Neural crest cell (in vitro differentiated cells): ENCODE data around the gene FRMD4A. TPM values are rescaled to one million over a fixed set of nuclear protein-coding genes. Genes with fewer than 3 reads are reported as not detected.
"Not testable (repeated sequence)": the region's sequence is repeated elsewhere in the genome, so short reads cannot be mapped to it uniquely, and the experiment has no call there.

Experiments
- DNase-seq: peaks from one replicate; pipeline ENCODE4 v3.0.0; 2021; ENCODE audit warnings: low read depth, mixed read lengths, low spot score
- H3K27ac Mint-ChIP-seq: one replicate; pipeline ENCODE4 v1.8.0; 2021; ENCODE audit warnings: mild to moderate bottlenecking, mixed read lengths; ENCODE audit not compliant: unreplicated experiment
- H3K27me3 Mint-ChIP-seq: 2 replicates; pipeline ENCODE4 v1.8.0; 2021; ENCODE audit warnings: low read depth, mild to moderate bottlenecking, mixed read lengths
- H3K36me3 Mint-ChIP-seq: 2 replicates; pipeline ENCODE4 v1.8.0; 2021; ENCODE audit warnings: low read depth, mild to moderate bottlenecking, mixed read lengths
- H3K4me1 Mint-ChIP-seq: 2 replicates; pipeline ENCODE4 v1.8.0; 2021; ENCODE audit warnings: mixed read lengths
- H3K4me3 Mint-ChIP-seq: one replicate; pipeline ENCODE4 v1.8.0; 2021; ENCODE audit warnings: mild to moderate bottlenecking, mixed read lengths
- H3K9me3 Mint-ChIP-seq: 2 replicates; pipeline ENCODE4 v1.8.0; 2021; ENCODE audit warnings: mixed read lengths
- CTCF ChIP-seq: fragments of 200-600 bp; sonication (generic); conservative IDR thresholded peaks from 2 replicates; pipeline ENCODE4 v1.5.0; 2021; ENCODE audit warnings: antibody characterized with exemption, mild to moderate bottlenecking
- total RNA-seq: library from RNA; stranded (reverse); gene quantifications from 2 replicates; pipeline ENCODE4 v1.2.1, GENCODE V29; 2021

The FRMD4A gene
- total RNA-seq, 1 donor from 2014 or later = 65.3 TPM

DNA sequence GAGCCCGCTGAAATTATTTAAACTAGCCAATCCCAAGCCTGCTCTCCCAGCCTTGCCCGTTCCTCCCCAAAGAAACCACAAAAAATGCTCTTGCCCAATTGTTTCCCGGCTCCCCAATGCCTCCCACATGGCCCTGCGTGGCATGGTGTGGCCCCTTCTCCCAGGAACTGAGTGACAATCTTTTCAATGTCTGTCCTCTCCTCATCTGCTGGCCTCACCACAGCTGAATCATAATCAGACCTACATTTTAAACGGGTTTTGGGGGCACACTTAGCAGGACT lies 542.5 kb downstream of the FRMD4A start:
- DNase-seq = no peak
- H3K4me3 Mint-ChIP-seq = no peak overlapping the region
- no peaks in the 10 kb centered on the region for H3K27me3 Mint-ChIP-seq
- TF ChIP-seq CTCF = no peak
- peaks cover 4% of the 10 kb centered on the region for H3K4me1 Mint-ChIP-seq
- H3K36me3 Mint-ChIP-seq = peaks cover 4% of the 10 kb centered on the region
- no peaks in the 10 kb centered on the region for H3K9me3 Mint-ChIP-seq
- H3K27ac Mint-ChIP-seq = peak overlapping the region; percentile 94

DNA sequence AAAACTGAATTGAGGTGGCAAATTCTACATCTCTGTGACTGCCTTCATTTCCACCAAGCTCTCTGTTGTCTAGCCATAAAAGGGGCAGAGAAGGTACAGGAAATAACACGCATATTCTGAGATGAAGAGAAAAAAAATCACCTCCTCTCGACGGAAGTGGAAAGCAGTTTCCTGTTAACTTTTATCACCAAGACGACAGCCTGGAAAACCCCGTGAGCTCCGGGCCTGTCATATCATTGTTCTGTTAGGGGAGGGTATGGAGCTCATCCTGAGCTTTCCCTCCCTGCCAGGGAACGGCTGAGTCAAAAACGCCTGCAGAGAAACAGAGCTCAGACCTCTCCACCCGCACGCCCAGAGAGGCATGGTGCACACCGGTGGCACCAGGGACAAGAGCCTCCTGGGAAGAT lies 543.7 kb downstream of the FRMD4A start:
- H3K4me3 Mint-ChIP-seq = no peak overlapping the region
- no peaks in the 10 kb centered on the region for H3K27me3 Mint-ChIP-seq
- peaks cover 4% of the 10 kb centered on the region for H3K4me1 Mint-ChIP-seq
- H3K9me3 Mint-ChIP-seq = no peaks in the 10 kb centered on the region
- H3K36me3 Mint-ChIP-seq = peaks cover 2% of the 10 kb centered on the region
- TF ChIP-seq CTCF = no peak
- no peak overlapping the region for H3K27ac Mint-ChIP-seq
- DNase-seq = no peak

DNA sequence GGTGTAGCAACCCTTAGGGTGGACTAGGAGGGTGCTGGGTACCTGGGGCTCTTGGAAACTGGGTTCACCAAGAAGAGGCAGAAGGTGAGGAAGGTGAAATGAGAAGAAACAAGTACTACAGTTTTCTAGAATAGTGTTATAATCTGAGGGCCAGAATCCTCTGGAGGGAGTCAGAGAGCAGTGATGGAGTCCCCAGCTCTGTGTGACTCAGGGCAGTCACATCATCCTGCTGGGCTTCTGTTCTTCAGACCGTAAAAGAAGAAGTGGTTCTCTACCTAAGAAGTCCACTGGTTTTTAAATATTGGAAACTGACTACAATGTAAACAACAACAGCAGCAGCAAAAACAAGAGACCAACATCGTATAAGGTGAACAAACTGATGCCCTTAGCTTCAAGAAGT lies 546.7 kb downstream of the FRMD4A start:
- no peak overlapping the region for H3K27ac Mint-ChIP-seq
- peak; percentile 36 for TF ChIP-seq CTCF

GRCh38 chr10:13779748-13780147 lies 551.0 kb downstream of the FRMD4A start:
- DNase-seq = no peak
- no peak for TF ChIP-seq CTCF
- no peak overlapping the region for H3K27ac Mint-ChIP-seq
- H3K27me3 Mint-ChIP-seq = no peaks in the 10 kb centered on the region
- no peak overlapping the region for H3K4me3 Mint-ChIP-seq
- H3K36me3 Mint-ChIP-seq = peaks cover 16% of the 10 kb centered on the region
- H3K4me1 Mint-ChIP-seq = peaks cover 13% of the 10 kb centered on the region
- H3K9me3 Mint-ChIP-seq = no peaks in the 10 kb centered on the region

More for the DNA sequence above, 546.7 kb downstream of the FRMD4A start:
- no peak for DNase-seq
- H3K4me1 Mint-ChIP-seq = peaks cover 9% of the 10 kb centered on the region
- no peak overlapping the region for H3K4me3 Mint-ChIP-seq
- H3K36me3 Mint-ChIP-seq = peaks cover 6% of the 10 kb centered on the region
- no peaks in the 10 kb centered on the region for H3K27me3 Mint-ChIP-seq
- no peaks in the 10 kb centered on the region for H3K9me3 Mint-ChIP-seq

DNA sequence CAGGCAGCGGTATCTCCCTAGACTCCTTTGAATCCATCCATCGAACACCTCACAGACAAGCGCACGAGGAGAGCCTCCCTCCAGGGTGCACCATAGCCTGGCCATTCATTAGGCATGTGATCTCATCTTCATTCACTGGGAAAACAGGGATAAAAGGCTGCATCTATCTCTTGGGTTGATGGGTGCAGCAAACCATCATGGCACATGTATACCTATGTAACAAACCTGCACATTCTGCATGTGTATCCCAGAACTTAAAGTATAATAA lies 552.1 kb downstream of the FRMD4A start:
- H3K9me3 Mint-ChIP-seq, DNase-seq, H3K27me3 Mint-ChIP-seq, H3K4me3 Mint-ChIP-seq, H3K27ac Mint-ChIP-seq: not testable (repeated sequence)
- Mint-ChIP-seq H3K36me3 (peaks cover 23% of the 10 kb centered on the region), H3K4me1 (peaks cover 13% of the 10 kb centered on the region)

DNA sequence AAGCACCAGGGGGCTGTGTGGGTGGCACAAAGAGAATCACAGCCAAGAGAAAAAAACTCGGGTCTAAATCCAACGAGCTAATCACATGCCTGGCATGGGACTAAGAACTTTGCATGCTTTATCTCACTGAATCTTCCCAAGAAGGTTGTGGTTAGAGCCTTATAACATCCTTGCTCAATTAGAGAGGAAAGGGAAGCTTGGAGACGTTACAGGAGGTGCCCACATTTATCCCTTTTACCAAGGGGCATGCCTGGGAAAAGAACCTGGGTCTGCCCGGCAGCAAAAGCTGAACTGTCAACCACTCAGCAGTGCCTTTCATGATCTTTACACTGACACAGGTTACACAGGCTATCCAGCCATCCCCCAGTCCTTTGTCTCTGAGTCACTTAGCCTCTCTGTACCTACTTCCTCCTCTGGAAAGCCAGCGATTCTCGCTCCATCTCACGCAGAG lies 553.8 kb downstream of the FRMD4A start:
- peaks cover 23% of the 10 kb centered on the region for H3K36me3 Mint-ChIP-seq
- H3K4me3 Mint-ChIP-seq = no peak overlapping the region
- peak overlapping the region; percentile 32 for H3K27ac Mint-ChIP-seq
- H3K27me3 Mint-ChIP-seq = no peaks in the 10 kb centered on the region
- H3K4me1 Mint-ChIP-seq = peaks cover 13% of the 10 kb centered on the region
- DNase-seq = no peak
- no peaks in the 10 kb centered on the region for H3K9me3 Mint-ChIP-seq
- no peak for TF ChIP-seq CTCF
